ENCODE results near the gene ADCY2. TPM values are rescaled to one million over a fixed set of nuclear protein-coding genes. Genes with fewer than 3 reads are reported as not detected.

The ADCY2 gene
- total and polyA plus RNA-seq, 2 experiments from 2014 or later = 23.8 to 74.9 TPM

DNA sequence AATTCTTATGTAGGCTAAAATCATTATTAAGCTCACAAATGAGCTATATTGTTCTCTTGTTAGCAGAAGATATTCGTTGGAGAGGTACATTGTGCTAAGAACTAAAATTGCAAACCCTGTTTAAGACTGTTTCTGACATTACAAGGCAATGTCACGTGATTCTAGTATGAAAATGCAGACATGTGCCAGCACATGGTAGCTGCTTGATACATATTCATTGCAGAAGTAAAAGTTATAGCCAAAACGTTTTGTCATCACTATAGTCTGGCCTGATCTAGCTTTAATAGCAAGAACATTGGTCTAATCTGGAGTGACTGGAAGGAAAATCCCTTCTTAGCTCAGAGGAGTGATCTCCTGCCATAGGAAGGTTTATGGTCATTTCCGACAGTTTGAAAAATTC is 310.3 kb downstream of the ADCY2 start:
- Mint-ChIP-seq H3K36me3 (ENCODE audit: low read depth) (peaks cover 62% of the 10 kb centered on the region), H3K9me3 (peaks cover 10% of the 10 kb centered on the region; the same call in 2 of the 3 replicates), H3K4me1 (peaks cover 8% of the 10 kb centered on the region), H3K27me3 (ENCODE audit: insufficient read depth, low read depth, poor library complexity) (no peaks in the 10 kb centered on the region), H3K27ac (no peak overlapping the region), H3K4me3 (no peak overlapping the region)
- H3K27ac ChIP-seq (ENCODE audit: low read depth) = no peak overlapping the region
- no peak for ATAC-seq
- no peak overlapping the region for H3K4me3 ChIP-seq
- no peaks in the 10 kb centered on the region for H3K9me2 ChIP-seq (ENCODE audit: insufficient read depth)
- TF ChIP-seq, protein P1, sequence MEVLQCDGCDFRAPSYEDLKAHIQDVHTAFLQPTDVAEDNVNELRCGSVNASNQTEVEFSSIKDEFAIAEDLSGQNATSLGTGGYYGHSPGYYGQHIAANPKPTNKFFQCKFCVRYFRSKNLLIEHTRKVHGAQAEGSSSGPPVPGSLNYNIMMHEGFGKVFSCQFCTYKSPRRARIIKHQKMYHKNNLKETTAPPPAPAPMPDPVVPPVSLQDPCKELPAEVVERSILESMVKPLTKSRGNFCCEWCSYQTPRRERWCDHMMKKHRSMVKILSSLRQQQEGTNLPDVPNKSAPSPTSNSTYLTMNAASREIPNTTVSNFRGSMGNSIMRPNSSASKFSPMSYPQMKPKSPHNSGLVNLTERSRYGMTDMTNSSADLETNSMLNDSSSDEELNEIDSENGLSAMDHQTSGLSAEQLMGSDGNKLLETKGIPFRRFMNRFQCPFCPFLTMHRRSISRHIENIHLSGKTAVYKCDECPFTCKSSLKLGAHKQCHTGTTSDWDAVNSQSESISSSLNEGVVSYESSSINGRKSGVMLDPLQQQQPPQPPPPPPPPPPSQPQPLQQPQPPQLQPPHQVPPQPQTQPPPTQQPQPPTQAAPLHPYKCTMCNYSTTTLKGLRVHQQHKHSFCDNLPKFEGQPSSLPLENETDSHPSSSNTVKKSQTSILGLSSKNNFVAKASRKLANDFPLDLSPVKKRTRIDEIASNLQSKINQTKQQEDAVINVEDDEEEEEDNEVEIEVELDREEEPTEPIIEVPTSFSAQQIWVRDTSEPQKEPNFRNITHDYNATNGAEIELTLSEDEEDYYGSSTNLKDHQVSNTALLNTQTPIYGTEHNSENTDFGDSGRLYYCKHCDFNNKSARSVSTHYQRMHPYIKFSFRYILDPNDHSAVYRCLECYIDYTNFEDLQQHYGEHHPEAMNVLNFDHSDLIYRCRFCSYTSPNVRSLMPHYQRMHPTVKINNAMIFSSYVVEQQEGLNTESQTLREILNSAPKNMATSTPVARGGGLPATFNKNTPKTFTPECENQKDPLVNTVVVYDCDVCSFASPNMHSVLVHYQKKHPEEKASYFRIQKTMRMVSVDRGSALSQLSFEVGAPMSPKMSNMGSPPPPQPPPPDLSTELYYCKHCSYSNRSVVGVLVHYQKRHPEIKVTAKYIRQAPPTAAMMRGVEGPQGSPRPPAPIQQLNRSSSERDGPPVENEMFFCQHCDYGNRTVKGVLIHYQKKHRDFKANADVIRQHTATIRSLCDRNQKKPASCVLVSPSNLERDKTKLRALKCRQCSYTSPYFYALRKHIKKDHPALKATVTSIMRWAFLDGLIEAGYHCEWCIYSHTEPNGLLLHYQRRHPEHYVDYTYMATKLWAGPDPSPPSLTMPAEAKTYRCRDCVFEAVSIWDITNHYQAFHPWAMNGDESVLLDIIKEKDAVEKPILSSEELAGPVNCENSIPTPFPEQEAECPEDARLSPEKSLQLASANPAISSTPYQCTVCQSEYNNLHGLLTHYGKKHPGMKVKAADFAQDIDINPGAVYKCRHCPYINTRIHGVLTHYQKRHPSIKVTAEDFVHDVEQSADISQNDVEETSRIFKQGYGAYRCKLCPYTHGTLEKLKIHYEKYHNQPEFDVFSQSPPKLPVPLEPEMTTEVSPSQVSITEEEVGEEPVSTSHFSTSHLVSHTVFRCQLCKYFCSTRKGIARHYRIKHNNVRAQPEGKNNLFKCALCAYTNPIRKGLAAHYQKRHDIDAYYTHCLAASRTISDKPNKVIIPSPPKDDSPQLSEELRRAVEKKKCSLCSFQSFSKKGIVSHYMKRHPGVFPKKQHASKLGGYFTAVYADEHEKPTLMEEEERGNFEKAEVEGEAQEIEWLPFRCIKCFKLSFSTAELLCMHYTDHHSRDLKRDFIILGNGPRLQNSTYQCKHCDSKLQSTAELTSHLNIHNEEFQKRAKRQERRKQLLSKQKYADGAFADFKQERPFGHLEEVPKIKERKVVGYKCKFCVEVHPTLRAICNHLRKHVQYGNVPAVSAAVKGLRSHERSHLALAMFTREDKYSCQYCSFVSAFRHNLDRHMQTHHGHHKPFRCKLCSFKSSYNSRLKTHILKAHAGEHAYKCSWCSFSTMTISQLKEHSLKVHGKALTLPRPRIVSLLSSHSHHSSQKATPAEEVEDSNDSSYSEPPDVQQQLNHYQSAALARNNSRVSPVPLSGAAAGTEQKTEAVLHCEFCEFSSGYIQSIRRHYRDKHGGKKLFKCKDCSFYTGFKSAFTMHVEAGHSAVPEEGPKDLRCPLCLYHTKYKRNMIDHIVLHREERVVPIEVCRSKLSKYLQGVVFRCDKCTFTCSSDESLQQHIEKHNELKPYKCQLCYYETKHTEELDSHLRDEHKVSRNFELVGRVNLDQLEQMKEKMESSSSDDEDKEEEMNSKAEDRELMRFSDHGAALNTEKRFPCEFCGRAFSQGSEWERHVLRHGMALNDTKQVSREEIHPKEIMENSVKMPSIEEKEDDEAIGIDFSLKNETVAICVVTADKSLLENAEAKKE (CRISPR knock-in tag; IDR thresholded peaks at IDR 0.05) = no peak
- TF ChIP-seq, protein P2, sequence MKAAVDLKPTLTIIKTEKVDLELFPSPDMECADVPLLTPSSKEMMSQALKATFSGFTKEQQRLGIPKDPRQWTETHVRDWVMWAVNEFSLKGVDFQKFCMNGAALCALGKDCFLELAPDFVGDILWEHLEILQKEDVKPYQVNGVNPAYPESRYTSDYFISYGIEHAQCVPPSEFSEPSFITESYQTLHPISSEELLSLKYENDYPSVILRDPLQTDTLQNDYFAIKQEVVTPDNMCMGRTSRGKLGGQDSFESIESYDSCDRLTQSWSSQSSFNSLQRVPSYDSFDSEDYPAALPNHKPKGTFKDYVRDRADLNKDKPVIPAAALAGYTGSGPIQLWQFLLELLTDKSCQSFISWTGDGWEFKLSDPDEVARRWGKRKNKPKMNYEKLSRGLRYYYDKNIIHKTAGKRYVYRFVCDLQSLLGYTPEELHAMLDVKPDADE (IDR thresholded peaks at IDR 0.05) = no peak
- TF ChIP-seq NANOG (IDR thresholded peaks at IDR 0.05; ENCODE audit: borderline replicate concordance) (no peak), ZNF114 (CRISPR knock-in tag; IDR thresholded peaks at IDR 0.05) (no peak), CREB1 (CRISPR knock-in tag; IDR thresholded peaks at IDR 0.05; ENCODE audit: low read depth) (no peak), JUNB (IDR thresholded peaks at IDR 0.05; ENCODE audit: unreplicated experiment) (no peak)
- peaks cover 28% of the 10 kb centered on the region for H3K36me3 ChIP-seq (ENCODE audit: insufficient read depth)
- H3K27me3 ChIP-seq (ENCODE audit: insufficient read depth) = no peaks in the 10 kb centered on the region
- H3F3A ChIP-seq (replicated peaks; ENCODE audit: low read depth) = no peaks in the 10 kb centered on the region
- peaks cover 10% of the 10 kb centered on the region for H3K4me1 ChIP-seq (ENCODE audit: insufficient read depth)
- DNase-seq (ENCODE audit: low spot score) = no peak
- peaks cover 6% of the 10 kb centered on the region; the same call in 1 of the 2 replicates for H4K20me1 ChIP-seq (replicated peaks; ENCODE audit: insufficient read depth)
- no peak overlapping the region for H3K4me2 ChIP-seq
- H2AFZ ChIP-seq = no peak overlapping the region
- H3K79me2 ChIP-seq (replicated peaks; ENCODE audit: insufficient read depth) = peaks cover 23% of the 10 kb centered on the region

All from GM23338 (cell line).